Astrocyte (in vitro differentiated cells and primary cell): ENCODE data around the gene TEX26.

ENCODE experiments used
- EZH2 ChIP-seq: IDR thresholded peaks from 2 replicates; pipeline ENCODE4 v1.6.1; 2012; ENCODE audit warnings: mild to moderate bottlenecking, low read length, inconsistent platforms; ENCODE audit not compliant: insufficient read depth
- TF ChIP-seq, protein P1 (sequence below): IDR thresholded peaks from 2 replicates; pipeline ENCODE4 v1.5.1; 2011; ENCODE audit warnings: low read depth, mild to moderate bottlenecking, inconsistent platforms, low read length, moderate library complexity; ENCODE audit not compliant: insufficient read depth

DNA sequence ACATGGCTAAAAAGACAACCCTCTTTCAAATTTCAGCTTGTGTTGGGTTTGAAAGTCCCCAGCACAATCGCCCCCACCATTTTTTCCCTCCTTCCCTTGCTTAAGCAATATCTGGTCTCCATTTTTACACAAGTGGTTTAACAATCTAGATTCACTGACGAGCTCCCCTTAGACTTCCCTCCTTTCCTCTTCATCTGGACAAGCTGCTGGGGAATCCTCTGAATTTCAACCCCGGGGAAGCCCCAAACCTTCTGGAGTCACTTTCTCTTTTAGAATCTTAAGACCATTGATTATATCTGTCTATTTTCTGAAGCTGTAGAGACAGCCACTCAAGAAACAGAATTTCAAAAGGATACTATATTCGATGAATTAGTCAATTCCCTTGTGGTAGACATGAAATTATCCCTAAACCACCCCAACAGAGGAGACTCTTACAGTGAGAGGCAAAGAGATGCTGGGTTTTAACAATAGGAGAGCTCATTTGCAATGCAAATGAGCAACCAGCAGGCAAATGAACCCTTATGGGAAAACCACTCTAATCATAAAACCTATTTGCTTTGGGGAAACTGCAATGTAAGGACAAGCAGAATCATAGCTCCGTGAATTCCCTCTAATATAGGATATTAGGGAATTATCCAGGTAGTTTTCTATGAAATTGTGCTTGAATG lies 78.9 kb downstream of the TEX26 start:
- TF ChIP-seq, protein P1, sequence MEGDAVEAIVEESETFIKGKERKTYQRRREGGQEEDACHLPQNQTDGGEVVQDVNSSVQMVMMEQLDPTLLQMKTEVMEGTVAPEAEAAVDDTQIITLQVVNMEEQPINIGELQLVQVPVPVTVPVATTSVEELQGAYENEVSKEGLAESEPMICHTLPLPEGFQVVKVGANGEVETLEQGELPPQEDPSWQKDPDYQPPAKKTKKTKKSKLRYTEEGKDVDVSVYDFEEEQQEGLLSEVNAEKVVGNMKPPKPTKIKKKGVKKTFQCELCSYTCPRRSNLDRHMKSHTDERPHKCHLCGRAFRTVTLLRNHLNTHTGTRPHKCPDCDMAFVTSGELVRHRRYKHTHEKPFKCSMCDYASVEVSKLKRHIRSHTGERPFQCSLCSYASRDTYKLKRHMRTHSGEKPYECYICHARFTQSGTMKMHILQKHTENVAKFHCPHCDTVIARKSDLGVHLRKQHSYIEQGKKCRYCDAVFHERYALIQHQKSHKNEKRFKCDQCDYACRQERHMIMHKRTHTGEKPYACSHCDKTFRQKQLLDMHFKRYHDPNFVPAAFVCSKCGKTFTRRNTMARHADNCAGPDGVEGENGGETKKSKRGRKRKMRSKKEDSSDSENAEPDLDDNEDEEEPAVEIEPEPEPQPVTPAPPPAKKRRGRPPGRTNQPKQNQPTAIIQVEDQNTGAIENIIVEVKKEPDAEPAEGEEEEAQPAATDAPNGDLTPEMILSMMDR, result no peak
- TF ChIP-seq EZH2, result no peak
